ENCODE results near the gene UBE2U. TPM values are rescaled to one million over a fixed set of nuclear protein-coding genes. Genes with fewer than 3 reads are reported as not detected.

Gene UBE2U
- total RNA-seq = not detected

GRCh38 chr1:64203420-64203819, at the start of gene UBE2U:
Gene UBE2U (plus strand): TSS chr1:64203623. CDS start chr1:64204051, 428 bp downstream.
- POLR2A ChIA-PET = no interaction called here
- CTCF ChIA-PET = no interaction called here

- ChIA-PET CTCF (no interaction called here), POLR2A (no interaction called here)
Observed at GRCh38 chr1:64155278-64155677, 48.1 kb upstream of the UBE2U start.

- CTCF ChIA-PET = no interaction called here
- POLR2A ChIA-PET = no interaction called here
Observed at GRCh38 chr1:64161357-64161941, 42.0 kb upstream of the UBE2U start.

- CTCF ChIA-PET = no interaction called here
- POLR2A ChIA-PET = no interaction called here
Observed at GRCh38 chr1:64162151-64162550, 41.3 kb upstream of the UBE2U start.

- CTCF ChIA-PET = interaction anchor here (0.7 kb wide), 1 partner anchor 1142 kb away, joined by 3 read pairs; no protein-coding TSS in a partner anchor
- POLR2A ChIA-PET = no interaction called here
Observed at GRCh38 chr1:64162804-64163203, 40.6 kb upstream of the UBE2U start.

- ChIA-PET CTCF (no interaction called here), POLR2A (no interaction called here)
Observed at GRCh38 chr1:64163431-64163830, 40.0 kb upstream of the UBE2U start.

GRCh38 chr1:64163970-64164369, 39.5 kb upstream of the UBE2U start:
- ChIA-PET CTCF (no interaction called here), POLR2A (no interaction called here)

GRCh38 chr1:64166629-64167028, 36.8 kb upstream of the UBE2U start:
- CTCF ChIA-PET = no interaction called here
- POLR2A ChIA-PET = no interaction called here

- ChIA-PET POLR2A (no interaction called here), CTCF (interaction anchor here (0.6 kb wide), 1 partner anchor 72 kb away, joined by 3 read pairs; no protein-coding TSS in a partner anchor)
Observed at GRCh38 chr1:64167176-64167575, 36.2 kb upstream of the UBE2U start.

- ChIA-PET CTCF (interaction anchor here (0.7 kb wide), 1 partner anchor 34 kb away, joined by 3 read pairs; no protein-coding TSS in a partner anchor), POLR2A (no interaction called here)
Observed at GRCh38 chr1:64171246-64171645, 32.2 kb upstream of the UBE2U start.

GRCh38 chr1:64171797-64172281, 31.6 kb upstream of the UBE2U start:
- ChIA-PET CTCF (interaction anchor here (0.7 kb wide), 1 partner anchor 35 kb away, joined by 3 read pairs; no protein-coding TSS in a partner anchor), POLR2A (no interaction called here)

- CTCF ChIA-PET = no interaction called here
- POLR2A ChIA-PET = interaction anchor here (0.6 kb wide), 1 partner anchor 591 kb away, joined by 4 read pairs; no protein-coding TSS in a partner anchor
Observed at GRCh38 chr1:64172458-64172983, 30.9 kb upstream of the UBE2U start.

- POLR2A ChIA-PET = interaction anchor here (0.6 kb wide), 1 partner anchor 590 kb away, joined by 4 read pairs; no protein-coding TSS in a partner anchor
- CTCF ChIA-PET = no interaction called here
Observed at GRCh38 chr1:64173336-64173940, 30.0 kb upstream of the UBE2U start.

- POLR2A ChIA-PET = no interaction called here
- CTCF ChIA-PET = no interaction called here
Observed at GRCh38 chr1:64175639-64176038, 27.8 kb upstream of the UBE2U start.

GRCh38 chr1:64176659-64177058, 26.8 kb upstream of the UBE2U start:
- ChIA-PET CTCF (no interaction called here), POLR2A (no interaction called here)

GRCh38 chr1:64179588-64179987, 23.8 kb upstream of the UBE2U start:
- POLR2A ChIA-PET = no interaction called here
- CTCF ChIA-PET = no interaction called here

- ChIA-PET CTCF (no interaction called here), POLR2A (no interaction called here)
Observed at GRCh38 chr1:64182207-64182606, 21.2 kb upstream of the UBE2U start.

GRCh38 chr1:64183395-64184002, 19.9 kb upstream of the UBE2U start:
- ChIA-PET CTCF (no interaction called here), POLR2A (no interaction called here)

GRCh38 chr1:64184003-64184440, 19.4 kb upstream of the UBE2U start:
- CTCF ChIA-PET = no interaction called here
- POLR2A ChIA-PET = no interaction called here

GRCh38 chr1:64186138-64186897, 17.1 kb upstream of the UBE2U start:
- ChIA-PET POLR2A (no interaction called here), CTCF (no interaction called here)

Measured in activated CD8-positive, alpha-beta memory T cell treated with anti-CD3 and anti-CD28 coated beads for 36 hours (primary cell).